Stimulated activated naive CD4-positive, alpha-beta T cell treated with Interleukin-2 at 50 U/mL for 16 hours (primary cell): Measurements from ENCODE around the gene SCP2.
"Not testable (repeated sequence)": the region's sequence is repeated elsewhere in the genome, so short reads cannot be mapped to it uniquely, and the experiment has no call there.

Experiments used
- DNase-seq: peaks from one replicate; lab custom pipeline; 2025; lab: John Stamatoyannopoulos, UW

The SCP2 gene

GRCh38 chr1:52973841-52974240 is 46.8 kb downstream of the SCP2 start:
- no peak for DNase-seq

GRCh38 chr1:52976183-52977035 is 49.3 kb downstream of the SCP2 start:
- DNase-seq, result no peak

GRCh38 chr1:52978045-52978444 is 51.0 kb downstream of the SCP2 start:
- no peak for DNase-seq

- not testable (repeated sequence) for DNase-seq
These were observed 65.7 kb downstream of the SCP2 start for GRCh38 chr1:52992733-52993132.

- no peak for DNase-seq
These were observed 67.6 kb downstream of the SCP2 start for GRCh38 chr1:52994656-52995055.

GRCh38 chr1:52996653-52997052 is 69.6 kb downstream of the SCP2 start:
- no peak for DNase-seq

- no peak for DNase-seq
These were observed 74.1 kb downstream of the SCP2 start for GRCh38 chr1:53001128-53001527.

GRCh38 chr1:53006612-53007011 is 79.5 kb downstream of the SCP2 start:
- DNase-seq, result not testable (repeated sequence)

- not testable (repeated sequence) for DNase-seq
These were observed 83.2 kb downstream of the SCP2 start for GRCh38 chr1:53010247-53010646.

- DNase-seq, result no peak
These were observed 84.1 kb downstream of the SCP2 start for GRCh38 chr1:53011175-53011574.

- DNase-seq, result peak; percentile 65
These were observed 87.9 kb downstream of the SCP2 start for GRCh38 chr1:53014791-53015507.

- no peak for DNase-seq
These were observed 88.4 kb downstream of the SCP2 start for GRCh38 chr1:53015508-53015860.

GRCh38 chr1:53016705-53017104 is 89.6 kb downstream of the SCP2 start:
- DNase-seq, result no peak

GRCh38 chr1:53020588-53020987 is 93.5 kb downstream of the SCP2 start:
- no peak for DNase-seq

- DNase-seq, result no peak
These were observed 95.1 kb downstream of the SCP2 start for GRCh38 chr1:53022179-53022578.

- DNase-seq, result no peak
These were observed 96.5 kb downstream of the SCP2 start for GRCh38 chr1:53023546-53023945.

GRCh38 chr1:53024117-53024516 is 97.0 kb downstream of the SCP2 start:
- no peak for DNase-seq

- DNase-seq, result no peak
These were observed 98.1 kb downstream of the SCP2 start for GRCh38 chr1:53025034-53025768.

- DNase-seq, result no peak
These were observed 98.7 kb downstream of the SCP2 start for GRCh38 chr1:53025769-53026112.

GRCh38 chr1:53026254-53026653 is 99.2 kb downstream of the SCP2 start:
- no peak for DNase-seq

- DNase-seq, result no peak
These were observed 104.7 kb downstream of the SCP2 start for GRCh38 chr1:53031732-53032131.

GRCh38 chr1:53037159-53037558 is 110.1 kb downstream of the SCP2 start:
- no peak for DNase-seq

- DNase-seq, result no peak
These were observed 111.5 kb downstream of the SCP2 start for GRCh38 chr1:53038566-53038965.
